GM18505 (cell line): ENCODE measurements around the gene GIGYF2.

ENCODE experiments used
- ATAC-seq: cut with Tn5 transposase; IDR thresholded peaks from one replicate; pipeline ENCODE4 v1.9.1; 2021; ENCODE audit not compliant: unreplicated experiment
- POLR2A ChIP-seq: IDR thresholded peaks from 4 replicates; pipeline ENCODE4 v1.6.1; 2011; ENCODE audit warnings: borderline replicate concordance; ENCODE audit not compliant: insufficient read depth, insufficient read length; ENCODE audit errors: extremely low read depth

Gene GIGYF2

GRCh38 chr2:232860593-232861241 lies 163.6 kb downstream of the GIGYF2 start:
- no peak for TF ChIP-seq POLR2A
- ATAC-seq = no peak

DNA sequence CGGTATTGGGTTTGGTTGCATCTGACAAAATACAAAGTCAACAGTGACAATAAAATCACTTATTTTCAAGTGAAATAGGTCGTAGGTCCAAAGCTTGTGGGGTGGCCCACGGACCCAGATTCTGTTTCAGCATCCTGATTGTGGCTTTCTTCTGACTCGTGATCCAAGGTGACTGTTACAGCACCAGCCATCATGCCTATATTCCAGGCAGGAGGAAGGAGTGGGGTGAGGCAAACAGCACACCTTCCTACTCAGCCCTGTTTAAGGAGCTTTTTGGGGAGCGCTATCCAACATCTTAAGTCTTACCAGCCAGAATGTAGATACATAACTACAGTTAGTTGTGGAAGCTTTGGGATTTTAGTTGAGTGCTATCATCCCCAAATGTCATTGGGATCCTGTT lies 164.2 kb downstream of the GIGYF2 start:
- TF ChIP-seq POLR2A = no peak
- no peak for ATAC-seq

- no peak for TF ChIP-seq POLR2A
- no peak for ATAC-seq
These were observed 166.9 kb downstream of the GIGYF2 start for GRCh38 chr2:232863996-232864395.

GRCh38 chr2:232865165-232865564 lies 168.0 kb downstream of the GIGYF2 start:
- ATAC-seq = no peak
- TF ChIP-seq POLR2A = no peak

- no peak for TF ChIP-seq POLR2A
- ATAC-seq = no peak
These were observed 169.0 kb downstream of the GIGYF2 start for GRCh38 chr2:232866104-232866503.

DNA sequence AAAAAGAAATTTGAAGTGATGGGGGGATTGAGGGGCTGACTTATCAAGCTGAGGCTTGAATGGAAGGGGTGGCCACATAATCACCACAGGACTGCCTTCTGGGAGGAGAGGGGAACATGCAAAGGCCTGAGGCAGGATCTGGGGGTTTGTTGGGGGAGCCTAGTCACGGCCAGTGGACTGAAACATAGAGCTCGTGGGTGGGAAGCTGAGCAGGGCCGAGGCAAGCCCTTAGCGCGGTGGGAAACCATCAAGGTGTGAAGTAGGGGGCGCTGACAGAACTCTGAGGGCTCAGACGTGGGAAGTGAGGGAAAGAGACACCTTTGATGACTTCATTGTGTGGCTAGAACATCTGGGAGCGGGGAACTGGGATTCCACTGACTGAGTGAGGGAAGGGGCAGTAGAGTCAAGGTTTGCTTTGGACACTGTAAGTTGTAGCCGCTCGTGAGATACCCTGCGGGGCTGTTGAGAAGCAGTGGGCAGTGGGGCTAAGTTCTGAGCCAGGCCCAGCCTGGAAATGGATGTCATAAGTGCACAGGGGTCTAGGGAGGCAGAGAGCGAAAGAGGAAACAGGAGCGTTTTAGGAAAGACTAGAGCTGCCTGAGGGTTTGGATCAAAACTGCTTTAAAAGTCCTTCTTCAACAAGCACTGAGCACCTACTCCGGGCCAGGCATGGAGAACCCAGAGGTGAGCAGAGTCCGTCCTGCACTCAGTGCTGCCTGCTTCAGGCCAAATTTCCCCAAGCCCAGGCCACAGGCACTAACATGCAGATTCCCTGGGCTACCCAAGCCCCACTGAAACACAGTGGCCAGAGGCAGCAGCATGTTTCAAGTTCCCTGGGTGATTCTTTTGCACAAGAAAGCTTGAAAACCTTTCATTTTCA lies 172.2 kb downstream of the GIGYF2 start:
- no peak for TF ChIP-seq POLR2A
- no peak for ATAC-seq

DNA sequence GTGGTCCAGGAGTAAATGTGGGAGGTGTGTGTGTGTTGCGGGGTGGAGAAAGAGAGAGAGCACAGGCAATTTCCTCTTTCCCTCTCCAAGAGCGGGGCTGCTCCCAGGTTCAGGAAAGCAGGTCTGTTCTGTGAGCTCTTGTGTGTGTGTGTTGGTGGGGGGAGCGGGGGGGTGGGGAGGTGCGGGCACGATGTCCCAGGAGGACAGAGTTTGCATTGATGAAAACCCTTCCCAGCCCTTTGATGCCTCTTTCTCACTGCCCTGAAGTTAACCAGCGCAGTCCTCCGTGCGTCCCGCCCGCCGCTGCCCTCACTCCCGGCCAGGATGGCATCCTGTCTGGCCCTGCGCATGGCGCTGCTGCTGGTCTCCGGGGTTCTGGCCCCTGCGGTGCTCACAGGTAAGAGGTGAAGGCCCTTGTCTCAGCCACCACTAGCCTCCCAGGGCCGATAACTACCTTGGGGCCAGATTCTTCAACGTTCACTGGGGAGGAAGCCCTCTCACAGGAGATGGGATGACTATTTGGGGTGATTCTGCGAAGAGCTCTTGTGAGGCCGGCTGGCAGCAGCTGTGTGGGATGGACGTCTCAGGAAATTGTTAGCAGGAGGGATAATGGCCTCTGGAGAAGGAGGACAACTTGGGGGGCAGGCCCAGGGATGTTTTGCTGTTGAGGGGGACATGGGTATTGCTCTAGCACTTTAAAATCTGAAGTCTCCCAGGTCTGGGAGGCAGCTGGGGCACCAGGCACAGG lies 173.1 kb downstream of the GIGYF2 start, which contains the start of gene SNORC:
TSS of gene SNORC (plus strand) at position 247 of the 748 bp plus-strand sequence. CDS start at position 325, 78 bp downstream.
- ATAC-seq = no peak

GRCh38 chr2:232870766-232871371 lies 173.7 kb downstream of the GIGYF2 start:
- ATAC-seq = no peak
- no peak for TF ChIP-seq POLR2A

More for the DNA sequence above, 173.1 kb downstream of the GIGYF2 start, which contains the start of gene SNORC:
- no peak for TF ChIP-seq POLR2A

DNA sequence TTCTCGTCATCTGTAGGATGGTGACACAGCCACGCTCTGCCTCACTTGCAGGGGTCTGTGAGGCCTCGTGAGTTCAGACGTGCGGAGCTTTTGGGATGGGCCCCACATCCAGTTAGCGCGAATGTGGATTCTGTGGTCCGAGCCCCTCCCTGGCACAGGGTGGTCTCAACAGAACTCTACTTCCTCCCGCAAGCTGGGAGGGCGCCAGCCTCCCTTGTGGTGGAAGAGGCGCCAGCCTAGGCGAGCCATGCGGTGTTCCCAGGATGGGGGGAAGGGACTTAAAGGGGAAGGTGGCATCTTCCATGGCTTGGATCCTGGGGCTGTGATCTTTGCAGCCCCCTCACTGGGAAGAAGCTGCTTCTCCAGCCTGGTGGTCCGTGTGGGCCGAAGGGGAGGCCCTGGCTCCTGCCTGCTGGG lies 174.3 kb downstream of the GIGYF2 start:
- no peak for ATAC-seq
- TF ChIP-seq POLR2A = no peak

- ATAC-seq = no peak
- TF ChIP-seq POLR2A = no peak
These were observed 175.0 kb downstream of the GIGYF2 start for GRCh38 chr2:232871835-232872736.

DNA sequence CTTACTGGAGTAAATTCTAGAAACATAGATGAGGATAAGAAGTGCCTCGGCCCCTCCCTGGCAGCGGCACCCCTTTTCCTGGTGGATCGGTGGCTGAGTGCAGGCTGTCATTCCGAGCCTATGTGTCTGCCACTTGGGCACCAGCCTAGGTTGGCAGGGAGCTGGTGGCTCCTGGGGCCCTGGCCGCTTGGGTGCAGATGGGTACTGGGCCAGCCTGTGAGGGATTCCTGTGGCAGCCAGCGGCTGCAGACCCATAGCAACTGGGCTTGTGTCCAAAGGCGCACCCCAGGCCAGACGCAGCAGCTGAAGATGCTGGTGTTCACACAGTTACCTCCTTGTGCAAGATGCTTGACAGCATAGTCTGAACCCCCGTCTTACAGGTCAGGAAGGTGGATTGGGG lies 175.7 kb downstream of the GIGYF2 start:
- TF ChIP-seq POLR2A = no peak
- ATAC-seq = no peak
